GM19438 (cell line): Measurements from ENCODE around the gene MSLN.
"Not testable (repeated sequence)": the region's sequence is repeated elsewhere in the genome, so short reads cannot be mapped to it uniquely, and the experiment has no call there.

Experiments used
- ATAC-seq: cut with Tn5 transposase; IDR thresholded peaks from one replicate; pipeline ENCODE4 v1.9.1; 2021; ENCODE audit warnings: low read depth; ENCODE audit not compliant: unreplicated experiment

MSLN gene

GRCh38 chr16:760545-761343 lies at the start of gene MSLN:
Gene MSLN, plus strand, starts transcription at chr16:760734. Its CDS starts 1,947 bp downstream, at chr16:762681.
- ATAC-seq = no peak

- no peak for ATAC-seq
Measured at GRCh38 chr16:711084-711483, 49.5 kb upstream of the MSLN start.

GRCh38 chr16:711548-712320 lies 48.8 kb upstream of the MSLN start:
- no peak for ATAC-seq

GRCh38 chr16:712740-713250 lies 47.7 kb upstream of the MSLN start:
- not testable (repeated sequence) for ATAC-seq

GRCh38 chr16:714079-714478 lies 46.5 kb upstream of the MSLN start:
- no peak for ATAC-seq

- ATAC-seq = peak; percentile 64
Measured at GRCh38 chr16:714558-715476, 45.7 kb upstream of the MSLN start, which contains the start of gene METRN. Gene METRN, plus strand, starts transcription at chr16:715118. Its CDS starts 172 bp downstream, at chr16:715290.

GRCh38 chr16:715477-716199 lies 44.9 kb upstream of the MSLN start:
- ATAC-seq = no peak

GRCh38 chr16:716200-716568 lies 44.4 kb upstream of the MSLN start:
- ATAC-seq = no peak

GRCh38 chr16:716768-717325 lies 43.7 kb upstream of the MSLN start:
- ATAC-seq = no peak

GRCh38 chr16:717450-718245 lies 42.9 kb upstream of the MSLN start:
- no peak for ATAC-seq

- ATAC-seq = no peak
Measured at GRCh38 chr16:718389-718788, 42.1 kb upstream of the MSLN start.

- no peak for ATAC-seq
Measured at GRCh38 chr16:718922-719321, 41.6 kb upstream of the MSLN start.

- ATAC-seq = peak; percentile 2
Measured at GRCh38 chr16:719815-720446, 40.6 kb upstream of the MSLN start.

GRCh38 chr16:720447-720989 lies 40.0 kb upstream of the MSLN start:
- ATAC-seq = peak; percentile 28

- peak; percentile 64 for ATAC-seq
Measured at GRCh38 chr16:720990-721764, 39.4 kb upstream of the MSLN start, which contains the start of gene ANTKMT. Gene ANTKMT, plus strand, starts transcription at chr16:721146. Its CDS starts 129 bp downstream, at chr16:721275.

GRCh38 chr16:721765-722540 lies 38.6 kb upstream of the MSLN start:
- no peak for ATAC-seq
